HepG2 (cell line): ENCODE results near the gene TMEM167A. TPM values are rescaled to one million over a fixed set of nuclear protein-coding genes. Genes with fewer than 3 reads are reported as not detected.

Experiments
- ATAC-seq: fragments of 200-7000 bp; cut with Tn5 transposase; 3 replicates; pipeline ENCODE4 v1.9.1; 2020; ENCODE audit warnings: mild to moderate bottlenecking, moderate library complexity
- BruUV-seq: library from RNA; stranded (reverse); fragments of 400-500 nt; replicated peaks from 2 replicates; lab custom pipeline; 2021; lab: Mats Ljungman, UMichigan
- CTCF ChIA-PET: fragments of 300-600 bp; formaldehyde crosslinking; extraction: SDS; loops from one replicate; lab custom pipeline; 2021; ENCODE audit warnings: low total read pairs, inconsistent platforms, low intra/inter-chr PET ratio; lab: Yijun Ruan, JAX
- POLR2A ChIA-PET: fragments of 350-600 bp; sonication (Branson Sonifier 250); formaldehyde crosslinking; loops from one replicate; lab custom pipeline; 2020; ENCODE audit warnings: antibody characterized with exemption, inconsistent platforms; lab: Yijun Ruan, JAX
- DNase-seq: peaks from one replicate; pipeline ENCODE4 v3.0.0-alpha.2; 2015; ENCODE audit warnings: low spot score
- FAIRE-seq: peaks from 3 replicates; lab custom pipeline; 2011; peaks lifted over from hg19 to GRCh38; lab: Jason Lieb, UNC
- H2AFZ ChIP-seq: one replicate; pipeline ENCODE4 v1.6.1; 2011; ENCODE audit warnings: low read length, inconsistent platforms
- H3K27ac ChIP-seq: fragments of 300-600 bp; 3 replicates; pipeline ENCODE4 v1.8.0; 2011; ENCODE audit warnings: mixed run types, mild to moderate bottlenecking, mixed read lengths, low read length, inconsistent platforms; ENCODE audit not compliant: insufficient read depth; ENCODE audit errors: extremely low read length
- H3K27me3 ChIP-seq, 2 experiments: fragments of 200-600 bp in 1 of 2; 2 replicates in 1 of 2; 3 replicates in 1 of 2; pipeline versions ENCODE4 v1.6.0 to v1.8.0; 2011; ENCODE audit warnings: low read length in 2 of 2, mild to moderate bottlenecking in 2 of 2, moderate library complexity in 2 of 2, inconsistent platforms in 1 of 2; ENCODE audit not compliant: insufficient read depth in 2 of 2, control insufficient read depth in 1 of 2
- H3K36me3 ChIP-seq, 2 experiments: fragments of 200-600 bp in 1 of 2; replicated peaks in 1 of 2; 2 replicates in 1 of 2; 3 replicates in 1 of 2; pipeline versions ENCODE4 v1.5.1 to v1.8.0; 2011; ENCODE audit warnings: low read length in 2 of 2, inconsistent platforms in 1 of 2; ENCODE audit not compliant: insufficient read depth in 2 of 2, control insufficient read depth in 1 of 2
- H3K4me1 ChIP-seq: 2 replicates; pipeline ENCODE4 v1.5.1; 2012; ENCODE audit warnings: low read length, inconsistent platforms; ENCODE audit not compliant: insufficient read depth
- H3K4me2 ChIP-seq: 2 replicates; pipeline ENCODE4 v1.6.0; 2011; ENCODE audit warnings: low read depth, low read length, inconsistent platforms
- H3K4me3 ChIP-seq, 3 experiments: fragments of 200-600 bp in 1 of 3; sonication (generic), shearing (Covaris generic) in 1 of 3; replicated peaks in 1 of 3; 2 replicates each; pipeline ENCODE4 v1.5.1; 2011 to 2016; ENCODE audit warnings: low read length in 3 of 3, inconsistent platforms in 2 of 3, low read depth in 2 of 3, mild to moderate bottlenecking in 2 of 3, control low read depth in 1 of 3, mixed read lengths in 1 of 3; ENCODE audit not compliant: insufficient read depth in 1 of 3
- H3K79me2 ChIP-seq: one replicate; pipeline ENCODE4 v1.6.1; 2011; ENCODE audit warnings: low read length, inconsistent platforms; ENCODE audit not compliant: insufficient read depth
- H3K9ac ChIP-seq: 2 replicates; pipeline ENCODE4 v1.6.0; 2011; ENCODE audit warnings: mild to moderate bottlenecking, low read depth, low read length, inconsistent platforms; ENCODE audit not compliant: insufficient read depth
- H3K9me3 ChIP-seq: 2 replicates; pipeline ENCODE4 v1.5.1; 2012; ENCODE audit warnings: mild to moderate bottlenecking, low read length
- H4K20me1 ChIP-seq: 2 replicates; pipeline ENCODE4 v1.6.0; 2011; ENCODE audit warnings: inconsistent platforms, mild to moderate bottlenecking, low read length, moderate library complexity; ENCODE audit not compliant: insufficient read depth
- ETS1 ChIP-seq: sonication (generic); formaldehyde crosslinking; IDR thresholded peaks from 2 replicates; pipeline ENCODE4 v1.4.0; 2020; ENCODE audit warnings: missing genetic modification reagents
- IRF2 ChIP-seq: IDR thresholded peaks from 2 replicates; pipeline ENCODE4 v1.6.1; 2018; ENCODE audit warnings: missing genetic modification reagents, missing compliant biosample characterization
- MBNL3 ChIP-seq: fragments of 250-450 bp; sonication (Bioruptor Pico); conservative IDR thresholded peaks from 2 replicates; pipeline ENCODE4 v1.8.0; 2022; ENCODE audit warnings: mild to moderate bottlenecking, inconsistent platforms
- MIER2 ChIP-seq: IDR thresholded peaks from 2 replicates; pipeline ENCODE4 v1.6.1; 2016; ENCODE audit warnings: missing biosample characterization, missing genetic modification reagents
- MTA1 ChIP-seq: sonication (generic); formaldehyde crosslinking; IDR thresholded peaks from 2 replicates; pipeline ENCODE4 v1.4.0; 2020; ENCODE audit warnings: missing genetic modification reagents, mild to moderate bottlenecking, borderline replicate concordance
- MYC ChIP-seq: sonication (generic); formaldehyde crosslinking; IDR thresholded peaks from 2 replicates; pipeline ENCODE4 v1.9.0; 2021; ENCODE audit warnings: missing genetic modification reagents, borderline replicate concordance
- NFYC ChIP-seq: IDR thresholded peaks from 2 replicates; pipeline ENCODE4 v1.6.1; 2016; ENCODE audit warnings: missing genetic modification reagents, missing compliant biosample characterization
- PBX2 ChIP-seq: IDR thresholded peaks from 2 replicates; pipeline ENCODE4 v1.6.1; 2016; ENCODE audit warnings: control low read depth
- PHB2 ChIP-seq: fragments of 450-650 bp; IDR thresholded peaks from 2 replicates; pipeline ENCODE4 v1.6.1; 2018; ENCODE audit not compliant: partially characterized antibody
- PITX1 ChIP-seq: sonication (generic); formaldehyde crosslinking; IDR thresholded peaks from 2 replicates; pipeline ENCODE4 v1.5.1; 2020; ENCODE audit warnings: mild to moderate bottlenecking, missing genetic modification reagents
- REPIN1 ChIP-seq: sonication (generic); formaldehyde crosslinking; IDR thresholded peaks from 2 replicates; pipeline ENCODE4 v1.8.0; 2022; ENCODE audit warnings: missing genetic modification reagents, low read depth, mild to moderate bottlenecking, borderline replicate concordance
- ZBTB38 ChIP-seq: sonication (generic); formaldehyde crosslinking; IDR thresholded peaks from 2 replicates; pipeline ENCODE4 v1.5.1; 2020; ENCODE audit warnings: mild to moderate bottlenecking, missing genetic modification reagents
- ZBTB7B ChIP-seq: sonication (generic); formaldehyde crosslinking; IDR thresholded peaks from 2 replicates; pipeline ENCODE4 v1.4.0; 2020; ENCODE audit warnings: missing genetic modification reagents
- ZNF644 ChIP-seq: IDR thresholded peaks from 2 replicates; pipeline ENCODE4 v1.6.1; 2016; ENCODE audit warnings: low read depth
- ZNF703 ChIP-seq: sonication (generic); formaldehyde crosslinking; IDR thresholded peaks from 2 replicates; pipeline ENCODE4 v1.5.1; 2020; ENCODE audit warnings: missing genetic modification reagents, mild to moderate bottlenecking, moderate library complexity, borderline replicate concordance
- WGBS: methylation state at CpG from one replicate; pipeline ENCODE4 v1.1.6; 2017; ENCODE audit warnings: low lambda C conversion rate; 5-methylcytosine and 5-hydroxymethylcytosine counted together
- in situ Hi-C: cut with HindIII; loops from 2 replicates; pipeline ENCODE4 v1.10.0; 2017; ENCODE audit warnings: low pct_unique_long_range_greater_than_20kb; ENCODE audit not compliant: extremely low pct_ligation_motif_present
- intact Hi-C: fragments of 100-400 bp; cut with micrococcal nuclease; formaldehyde crosslinking; loops from one replicate; pipeline ENCODE4 v1.10.0; 2022; ENCODE audit not compliant: unreplicated experiment
- polyA plus RNA-seq, 8 experiments: library from polyadenylated mRNA; depleted of rRNA in 3 of 8; stranded (reverse) in 7 of 8; unstranded in 1 of 8; fragments of >200 nt; fragmentation: Illumina TruSeq in 4 of 8; extraction: Trizol in 4 of 8; gene quantifications; 2 replicates each; pipeline versions ENCODE4 v1.2.1 to v1.2.3, GENCODE V29; 2011 to 2016; ENCODE audit warnings: low read depth in 4 of 8, missing spikeins in 1 of 8, mixed read lengths in 1 of 8; ENCODE audit not compliant: insufficient read depth in 1 of 8
- total RNA-seq, 5 experiments: library from RNA; depleted of rRNA; stranded (reverse); fragments of >200 nt; fragmentation: Illumina TruSeq; extraction: Trizol; gene quantifications; 2 replicates each; pipeline ENCODE4 v1.2.3, GENCODE V29; 2016; ENCODE audit warnings: low read depth in 1 of 5
- TF ChIP-seq, protein P1 (sequence below): sonication (generic); formaldehyde crosslinking; IDR thresholded peaks from 2 replicates; pipeline ENCODE4 v1.5.0; 2020; ENCODE audit warnings: mild to moderate bottlenecking, missing genetic modification reagents
- TF ChIP-seq, protein P2 (sequence below): sonication (generic); formaldehyde crosslinking; IDR thresholded peaks from 2 replicates; pipeline ENCODE4 v1.4.0; 2020; ENCODE audit warnings: missing genetic modification reagents
- TF ChIP-seq, protein P3 (sequence below): sonication (generic); formaldehyde crosslinking; IDR thresholded peaks from 2 replicates; pipeline ENCODE4 v1.4.0; 2020; ENCODE audit warnings: missing genetic modification reagents; ENCODE audit errors: not compliant biosample characterization

Gene TMEM167A
- total and polyA plus RNA-seq, 2 of the 13 experiments (the other 11 are each of a cell fraction or from before 2014, with no cell fraction given), result 47.0 to 78.7 TPM

- DNase-seq (no peak), FAIRE-seq (no peak), ATAC-seq (no peak)
- peaks cover 4% of the 10 kb centered on the region for H3K4me1 ChIP-seq
- H3K79me2 ChIP-seq, result no peaks in the 10 kb centered on the region
- BruUV-seq, result no TSS peak
- CTCF ChIA-PET, result no interaction called here
- in situ Hi-C loops (no loop called here), intact Hi-C loops (no loop called here)
- no peak overlapping the region for H2AFZ ChIP-seq
- no peak overlapping the region for H3K4me2 ChIP-seq
- H3K9ac ChIP-seq, result no peak overlapping the region
- H3K27ac ChIP-seq, result no peak overlapping the region
- no peaks in the 10 kb centered on the region; a peak in 1 of 5 replicates for H3K36me3 ChIP-seq
- H3K9me3 ChIP-seq, result peaks cover 6% of the 10 kb centered on the region; the same call in 1 of the 2 replicates
- no peak overlapping the region for H3K4me3 ChIP-seq
- H3K27me3 ChIP-seq, result no peaks in the 10 kb centered on the region
- 96% methylated on average over 1 of the region's 1 CpG for WGBS
- POLR2A ChIA-PET, result no interaction called here
- H4K20me1 ChIP-seq, result no peaks in the 10 kb centered on the region
- TF ChIP-seq, protein P1, sequence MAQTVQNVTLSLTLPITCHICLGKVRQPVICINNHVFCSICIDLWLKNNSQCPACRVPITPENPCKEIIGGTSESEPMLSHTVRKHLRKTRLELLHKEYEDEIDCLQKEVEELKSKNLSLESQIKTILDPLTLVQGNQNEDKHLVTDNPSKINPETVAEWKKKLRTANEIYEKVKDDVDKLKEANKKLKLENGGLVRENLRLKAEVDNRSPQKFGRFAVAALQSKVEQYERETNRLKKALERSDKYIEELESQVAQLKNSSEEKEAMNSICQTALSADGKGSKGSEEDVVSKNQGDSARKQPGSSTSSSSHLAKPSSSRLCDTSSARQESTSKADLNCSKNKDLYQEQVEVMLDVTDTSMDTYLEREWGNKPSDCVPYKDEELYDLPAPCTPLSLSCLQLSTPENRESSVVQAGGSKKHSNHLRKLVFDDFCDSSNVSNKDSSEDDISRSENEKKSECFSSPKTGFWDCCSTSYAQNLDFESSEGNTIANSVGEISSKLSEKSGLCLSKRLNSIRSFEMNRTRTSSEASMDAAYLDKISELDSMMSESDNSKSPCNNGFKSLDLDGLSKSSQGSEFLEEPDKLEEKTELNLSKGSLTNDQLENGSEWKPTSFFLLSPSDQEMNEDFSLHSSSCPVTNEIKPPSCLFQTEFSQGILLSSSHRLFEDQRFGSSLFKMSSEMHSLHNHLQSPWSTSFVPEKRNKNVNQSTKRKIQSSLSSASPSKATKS (CRISPR knock-in tag), result no peak
- TF ChIP-seq PHB2 (no peak), ZBTB38 (no peak), MIER2 (CRISPR knock-in tag) (no peak), PBX2 (CRISPR knock-in tag) (no peak), PITX1 (CRISPR knock-in tag) (no peak), IRF2 (CRISPR knock-in tag) (no peak), ETS1 (CRISPR knock-in tag) (no peak), NFYC (CRISPR knock-in tag) (no peak), MBNL3 (no peak), ZNF703 (no peak), MYC (CRISPR knock-in tag) (no peak), REPIN1 (CRISPR knock-in tag) (no peak), MTA1 (CRISPR knock-in tag) (no peak), ZNF644 (no peak), ZBTB7B (CRISPR knock-in tag) (no peak)
- TF ChIP-seq, protein P2, sequence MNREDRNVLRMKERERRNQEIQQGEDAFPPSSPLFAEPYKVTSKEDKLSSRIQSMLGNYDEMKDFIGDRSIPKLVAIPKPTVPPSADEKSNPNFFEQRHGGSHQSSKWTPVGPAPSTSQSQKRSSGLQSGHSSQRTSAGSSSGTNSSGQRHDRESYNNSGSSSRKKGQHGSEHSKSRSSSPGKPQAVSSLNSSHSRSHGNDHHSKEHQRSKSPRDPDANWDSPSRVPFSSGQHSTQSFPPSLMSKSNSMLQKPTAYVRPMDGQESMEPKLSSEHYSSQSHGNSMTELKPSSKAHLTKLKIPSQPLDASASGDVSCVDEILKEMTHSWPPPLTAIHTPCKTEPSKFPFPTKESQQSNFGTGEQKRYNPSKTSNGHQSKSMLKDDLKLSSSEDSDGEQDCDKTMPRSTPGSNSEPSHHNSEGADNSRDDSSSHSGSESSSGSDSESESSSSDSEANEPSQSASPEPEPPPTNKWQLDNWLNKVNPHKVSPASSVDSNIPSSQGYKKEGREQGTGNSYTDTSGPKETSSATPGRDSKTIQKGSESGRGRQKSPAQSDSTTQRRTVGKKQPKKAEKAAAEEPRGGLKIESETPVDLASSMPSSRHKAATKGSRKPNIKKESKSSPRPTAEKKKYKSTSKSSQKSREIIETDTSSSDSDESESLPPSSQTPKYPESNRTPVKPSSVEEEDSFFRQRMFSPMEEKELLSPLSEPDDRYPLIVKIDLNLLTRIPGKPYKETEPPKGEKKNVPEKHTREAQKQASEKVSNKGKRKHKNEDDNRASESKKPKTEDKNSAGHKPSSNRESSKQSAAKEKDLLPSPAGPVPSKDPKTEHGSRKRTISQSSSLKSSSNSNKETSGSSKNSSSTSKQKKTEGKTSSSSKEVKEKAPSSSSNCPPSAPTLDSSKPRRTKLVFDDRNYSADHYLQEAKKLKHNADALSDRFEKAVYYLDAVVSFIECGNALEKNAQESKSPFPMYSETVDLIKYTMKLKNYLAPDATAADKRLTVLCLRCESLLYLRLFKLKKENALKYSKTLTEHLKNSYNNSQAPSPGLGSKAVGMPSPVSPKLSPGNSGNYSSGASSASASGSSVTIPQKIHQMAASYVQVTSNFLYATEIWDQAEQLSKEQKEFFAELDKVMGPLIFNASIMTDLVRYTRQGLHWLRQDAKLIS, result no peak
- TF ChIP-seq, protein P3, sequence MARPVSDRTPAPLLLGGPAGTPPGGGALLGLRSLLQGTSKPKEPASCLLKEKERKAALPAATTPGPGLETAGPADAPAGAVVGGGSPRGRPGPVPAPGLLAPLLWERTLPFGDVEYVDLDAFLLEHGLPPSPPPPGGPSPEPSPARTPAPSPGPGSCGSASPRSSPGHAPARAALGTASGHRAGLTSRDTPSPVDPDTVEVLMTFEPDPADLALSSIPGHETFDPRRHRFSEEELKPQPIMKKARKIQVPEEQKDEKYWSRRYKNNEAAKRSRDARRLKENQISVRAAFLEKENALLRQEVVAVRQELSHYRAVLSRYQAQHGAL (CRISPR knock-in tag), result no peak
These were observed 41.8 kb upstream of the TMEM167A start for GRCh38 chr5:83118976-83119375.
